ENCODE results near the gene ZNF296. TPM values are rescaled to one million over a fixed set of nuclear protein-coding genes. Genes with fewer than 3 reads are reported as not detected.

ZNF296 gene
- total RNA-seq, 2 experiments from 2014 or later, result 5.0 to 6.3 TPM

- H3K4me1 Mint-ChIP-seq (ENCODE audit: low read depth), result peaks cover 36% of the 10 kb centered on the region
- POLR2A ChIA-PET, result interaction anchor here (1.0 to 2.9 kb wide), 6 partner anchors 10 to 99 kb away, joined by 3 to 18 read pairs (median 5); partner anchors contain the start of genes BLOC1S3, PPP1R37 and TRAPPC6A
- peak overlapping the region; percentile 91 for H3K27ac Mint-ChIP-seq
- no peak for TF ChIP-seq CTCF (IDR thresholded peaks at IDR 0.05)
- intact Hi-C loops (cut with micrococcal nuclease), result no loop called here
- H3K9me3 Mint-ChIP-seq, result no peaks in the 10 kb centered on the region
- H3K36me3 Mint-ChIP-seq (ENCODE audit: low read depth), result peaks cover 27% of the 10 kb centered on the region
- H3K4me3 Mint-ChIP-seq, result peak overlapping the region; percentile 98
- ATAC-seq, result no peak
- no peak for DNase-seq
- no peaks in the 10 kb centered on the region for H3K27me3 Mint-ChIP-seq
- CTCF ChIA-PET, result interaction anchor here (1.0 to 3.0 kb wide), 5 partner anchors 12 to 107 kb away, joined by 3 to 14 read pairs (median 8); no protein-coding TSS in a partner anchor
These were observed 3.7 kb upstream of the ZNF296 start for GRCh38 chr19:45079911-45080370.

GRCh38 chr19:45079063-45079910, 3.0 kb upstream of the ZNF296 start, which contains the start of gene GEMIN7:
TSS of gene GEMIN7 (plus strand) at chr19:45079260. CDS start at chr19:45090115, 10,855 bp downstream.
- no peaks in the 10 kb centered on the region for H3K9me3 Mint-ChIP-seq
- POLR2A ChIA-PET, result interaction anchor here (0.7 to 2.9 kb wide), 11 partner anchors 8 to 99 kb away, joined by 3 to 18 read pairs (median 4); partner anchors contain the start of genes BLOC1S3, CLASRP, PPP1R37 and TRAPPC6A

DNA sequence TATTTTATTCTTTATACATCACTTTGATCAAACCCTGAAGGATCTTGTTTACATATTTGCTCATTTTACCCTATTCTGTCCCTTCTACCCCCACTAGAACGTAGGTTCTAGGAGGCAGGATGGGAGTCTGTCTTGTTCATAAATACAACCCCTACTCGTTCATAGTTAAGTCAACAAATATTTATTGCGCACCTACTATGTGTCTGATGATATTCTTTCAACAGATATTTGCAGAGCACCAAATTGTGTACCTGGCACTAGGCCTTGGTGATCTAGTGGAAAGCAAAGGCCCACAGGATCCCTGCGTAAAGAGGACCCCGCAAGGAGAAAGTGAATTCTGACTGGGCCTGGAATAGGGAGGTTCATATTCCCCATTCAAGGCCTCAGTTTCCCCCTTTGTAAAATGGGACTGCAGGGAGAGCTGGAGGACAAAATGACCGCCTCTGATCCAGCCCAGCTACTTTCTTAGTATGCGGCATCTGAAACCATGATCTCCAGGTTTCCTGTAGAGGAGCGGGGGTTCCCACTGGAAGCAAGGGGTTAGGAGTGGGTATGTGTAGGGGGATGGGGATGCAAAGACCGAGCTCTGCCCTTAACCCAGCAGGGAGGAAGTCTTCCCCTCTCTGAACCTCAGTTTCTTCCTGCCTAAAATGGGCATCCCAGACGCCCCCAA, 2.2 kb upstream of the ZNF296 start:
- TF ChIP-seq CTCF (IDR thresholded peaks at IDR 0.05), result no peak
- H3K4me3 Mint-ChIP-seq, result peak overlapping the region; percentile 98
- CTCF ChIA-PET, result interaction anchor here (0.8 to 3.0 kb wide), 7 partner anchors 9 to 400 kb away, joined by 3 to 14 read pairs (median 6); partner anchors contain the start of genes BLOC1S3 and TRAPPC6A
- H3K36me3 Mint-ChIP-seq (ENCODE audit: low read depth), result peaks cover 32% of the 10 kb centered on the region
- peak overlapping the region; percentile 91 for H3K27ac Mint-ChIP-seq
- H3K4me1 Mint-ChIP-seq (ENCODE audit: low read depth), result peaks cover 40% of the 10 kb centered on the region
- ATAC-seq (peak; percentile 7), DNase-seq (no peak)
- intact Hi-C loops (cut with micrococcal nuclease), result no loop called here
- no peaks in the 10 kb centered on the region for H3K9me3 Mint-ChIP-seq
- H3K27me3 Mint-ChIP-seq, result no peaks in the 10 kb centered on the region
- POLR2A ChIA-PET, result interaction anchor here (0.7 to 2.9 kb wide), 9 partner anchors 9 to 93 kb away, joined by 3 to 18 read pairs (median 4); partner anchors contain the start of genes CLASRP and PPP1R37

More at GRCh38 chr19:45079063-45079910, 3.0 kb upstream of the ZNF296 start, which contains the start of gene GEMIN7:
- Mint-ChIP-seq H3K36me3 (ENCODE audit: low read depth) (peaks cover 32% of the 10 kb centered on the region), H3K4me3 (peak within 1 kb of the TSS; percentile 98), H3K27ac (peak within 1 kb of the TSS; percentile 91), H3K4me1 (ENCODE audit: low read depth) (peaks cover 40% of the 10 kb centered on the region), H3K27me3 (no peaks in the 10 kb centered on the region)
- CTCF ChIA-PET, result interaction anchor here (0.8 to 3.0 kb wide), 8 partner anchors 8 to 399 kb away, joined by 3 to 14 read pairs (median 5); partner anchors contain the start of genes BLOC1S3 and TRAPPC6A
- intact Hi-C loops (cut with micrococcal nuclease), result no loop called here
- peak; percentile 68 for ATAC-seq
- DNase-seq, result peak; percentile 84
- no peak for TF ChIP-seq CTCF (IDR thresholded peaks at IDR 0.05)

DNA sequence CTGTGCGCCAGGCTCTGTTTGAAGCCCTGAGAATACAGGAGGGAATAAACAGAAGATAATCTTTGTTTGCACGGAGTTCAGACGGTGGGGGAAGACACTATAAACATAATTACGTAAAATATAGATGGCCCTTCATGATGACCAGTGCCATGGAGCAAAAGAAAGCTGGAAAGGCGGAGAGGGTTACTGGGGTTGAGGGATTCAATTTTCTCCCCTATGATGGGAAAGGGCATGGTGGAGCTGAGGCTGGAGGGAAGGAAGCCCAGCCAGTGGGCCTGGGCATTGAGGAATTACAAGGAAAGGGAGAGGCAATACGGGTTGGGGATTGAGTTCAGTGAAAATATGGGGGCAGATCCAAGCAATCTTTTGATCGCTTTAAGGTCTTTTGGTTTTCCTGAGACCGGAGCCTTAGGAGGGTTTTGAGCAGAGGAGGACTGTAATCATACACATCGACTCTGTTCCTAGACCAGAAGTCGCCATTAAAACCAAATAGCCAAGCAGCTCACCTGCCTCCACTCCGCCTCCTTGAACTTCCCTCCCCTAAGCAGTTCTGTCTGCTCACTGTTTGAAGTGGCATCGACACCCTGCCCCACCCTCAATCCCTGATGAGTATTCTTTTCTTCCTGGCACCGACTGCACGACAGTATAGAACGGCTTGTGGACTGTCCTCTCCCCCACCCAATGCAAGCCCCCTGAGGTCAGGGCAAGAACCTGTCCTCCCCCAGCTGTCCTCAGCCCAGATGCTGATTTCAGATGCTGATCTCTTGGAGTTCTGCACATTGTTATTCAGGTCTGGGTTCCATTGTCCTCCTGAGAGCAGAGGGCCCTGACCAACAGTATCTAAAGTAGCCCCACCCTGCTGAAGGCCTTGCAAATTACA, 813 bp upstream of the ZNF296 start:
- peak overlapping the region; percentile 74 for H3K27ac Mint-ChIP-seq
- peaks cover 37% of the 10 kb centered on the region for H3K4me1 Mint-ChIP-seq (ENCODE audit: low read depth)
- CTCF ChIA-PET, result interaction anchor here (1.0 kb wide), 1 partner anchor 13 kb away, joined by 5 read pairs; no protein-coding TSS in a partner anchor
- H3K9me3 Mint-ChIP-seq, result no peaks in the 10 kb centered on the region
- DNase-seq (no peak), ATAC-seq (no peak)
- H3K4me3 Mint-ChIP-seq, result peak overlapping the region; percentile 86
- no peaks in the 10 kb centered on the region for H3K27me3 Mint-ChIP-seq
- H3K36me3 Mint-ChIP-seq (ENCODE audit: low read depth), result peaks cover 26% of the 10 kb centered on the region
- TF ChIP-seq CTCF (IDR thresholded peaks at IDR 0.05), result no peak
- intact Hi-C loops (cut with micrococcal nuclease), result no loop called here
- POLR2A ChIA-PET, result interaction anchor here (0.9 to 1.2 kb wide), 4 partner anchors 12 to 54 kb away, joined by 3 to 4 read pairs (median 3); no protein-coding TSS in a partner anchor

Measured in activated CD8-positive, alpha-beta T cell treated with anti-CD3 and anti-CD28 coated beads for 36 hours (primary cell).